Neuron (in vitro differentiated cells): ENCODE results near the gene MRPS18A.

Experiments used
- H2AFZ ChIP-seq: one replicate; pipeline ENCODE4 v1.6.1; 2013; ENCODE audit warnings: low read depth, mild to moderate bottlenecking, inconsistent platforms, low read length, moderate library complexity
- H3K27me3 ChIP-seq: one replicate; pipeline ENCODE4 v1.6.1; 2013; ENCODE audit warnings: low read length; ENCODE audit not compliant: insufficient read depth
- H3K36me3 ChIP-seq: one replicate; pipeline ENCODE4 v1.6.1; 2013; ENCODE audit warnings: low read length; ENCODE audit not compliant: insufficient read depth
- H3K4me1 ChIP-seq: one replicate; pipeline ENCODE4 v1.6.1; 2013; ENCODE audit warnings: low read length; ENCODE audit not compliant: insufficient read depth
- H3K4me3 ChIP-seq: 2 replicates; pipeline ENCODE4 v1.5.1; 2013; ENCODE audit warnings: mild to moderate bottlenecking, low read length, moderate library complexity
- H3K9me3 ChIP-seq: one replicate; pipeline ENCODE4 v1.6.1; 2013; ENCODE audit warnings: low read length

Gene MRPS18A

DNA sequence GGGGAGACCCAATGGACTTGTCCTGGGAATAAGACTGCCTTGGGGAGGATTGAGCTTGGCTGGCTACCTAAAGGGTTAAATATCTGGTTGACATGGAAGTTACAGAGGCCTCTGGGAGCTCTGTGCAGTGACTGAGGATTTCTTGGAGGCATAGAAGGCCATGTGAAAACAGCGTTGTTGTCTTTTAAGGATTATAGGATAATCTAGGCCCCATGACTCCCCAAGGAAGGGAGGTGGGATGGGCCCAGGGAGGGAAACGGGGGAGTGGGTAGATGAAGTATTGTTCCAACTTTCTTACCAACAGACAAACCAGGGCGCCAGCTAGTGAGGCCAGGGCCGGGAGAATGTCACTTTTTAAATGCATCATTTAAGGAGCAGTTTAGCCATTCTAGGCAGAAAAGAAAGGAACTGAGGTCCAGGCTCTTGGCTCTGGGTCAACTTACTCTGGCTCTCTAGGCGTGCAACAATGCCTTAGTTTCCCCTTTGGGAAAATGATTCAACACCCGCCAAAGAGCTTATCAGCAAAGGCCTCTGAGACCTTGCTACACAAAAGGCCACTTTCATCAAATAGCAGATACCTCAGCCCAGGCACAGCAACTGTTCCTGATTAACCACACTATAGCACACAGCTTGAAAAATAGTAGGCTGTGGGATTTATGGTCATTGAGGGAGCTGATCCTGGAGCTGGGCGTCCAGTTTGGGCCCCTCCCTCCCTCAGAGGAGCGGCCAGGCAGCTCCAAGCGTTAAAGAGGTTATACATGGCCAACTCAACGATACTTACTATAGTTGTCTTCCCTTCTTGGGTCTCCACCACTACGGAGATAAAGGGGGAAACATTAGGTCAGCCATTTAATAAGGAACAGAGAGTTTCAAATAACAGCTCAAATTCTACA, 7.0 kb downstream of the MRPS18A start:
- Histone ChIP-seq H3K4me1 (no peaks in the 10 kb centered on the region), H2AFZ (no peak overlapping the region), H3K9me3 (no peaks in the 10 kb centered on the region), H3K27me3 (no peaks in the 10 kb centered on the region), H3K4me3 (no peak overlapping the region), H3K36me3 (peaks cover 60% of the 10 kb centered on the region)

DNA sequence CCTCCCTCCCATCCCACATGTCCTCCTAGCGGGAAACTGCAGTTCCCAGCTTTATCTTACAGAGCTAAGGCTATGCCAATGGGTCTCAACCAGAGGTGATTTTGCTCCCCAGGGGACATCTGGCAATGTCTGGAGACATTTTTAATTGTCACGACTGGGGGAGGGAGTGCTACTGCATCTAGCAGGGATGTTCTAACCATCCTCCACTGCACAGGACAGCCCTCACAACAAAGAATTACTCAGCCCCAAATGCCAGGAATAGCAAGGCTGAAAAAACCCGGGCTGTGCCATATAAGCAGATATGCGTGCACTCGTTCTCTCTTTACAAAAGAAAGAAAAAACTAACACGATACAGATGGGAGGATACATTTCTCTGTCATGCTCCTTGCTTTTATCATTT, 8.5 kb downstream of the MRPS18A start:
- peaks cover 73% of the 10 kb centered on the region for H3K36me3 ChIP-seq
- H3K4me3 ChIP-seq = no peak overlapping the region

DNA sequence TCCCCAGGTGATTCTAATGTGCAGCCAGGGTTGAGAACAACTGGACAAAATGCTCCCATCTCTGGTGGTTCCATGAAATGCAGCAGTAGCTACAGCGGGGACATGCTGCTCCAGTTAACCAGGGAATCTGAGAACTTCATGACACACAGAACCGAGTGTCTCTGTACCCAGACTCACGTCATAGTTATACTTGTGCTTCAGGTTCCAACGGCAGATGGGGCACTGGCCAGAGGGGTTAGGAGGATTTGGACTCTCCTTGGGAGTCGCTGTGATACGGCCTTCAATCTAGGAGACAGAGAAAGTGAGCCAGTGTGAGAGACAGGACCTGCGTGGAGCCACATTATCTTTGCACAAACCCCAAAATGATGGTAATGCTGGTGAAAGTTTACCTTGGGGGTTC, 9.2 kb downstream of the MRPS18A start:
- H3K4me1 ChIP-seq = no peaks in the 10 kb centered on the region
- H3K36me3 ChIP-seq = peaks cover 76% of the 10 kb centered on the region
- H3K9me3 ChIP-seq = no peaks in the 10 kb centered on the region
- H3K4me3 ChIP-seq = no peak overlapping the region
- no peak overlapping the region for H2AFZ ChIP-seq
- H3K27me3 ChIP-seq = no peaks in the 10 kb centered on the region

More for the DNA sequence above, 8.5 kb downstream of the MRPS18A start:
- Histone ChIP-seq H2AFZ (no peak overlapping the region), H3K9me3 (no peaks in the 10 kb centered on the region), H3K4me1 (no peaks in the 10 kb centered on the region), H3K27me3 (no peaks in the 10 kb centered on the region)

DNA sequence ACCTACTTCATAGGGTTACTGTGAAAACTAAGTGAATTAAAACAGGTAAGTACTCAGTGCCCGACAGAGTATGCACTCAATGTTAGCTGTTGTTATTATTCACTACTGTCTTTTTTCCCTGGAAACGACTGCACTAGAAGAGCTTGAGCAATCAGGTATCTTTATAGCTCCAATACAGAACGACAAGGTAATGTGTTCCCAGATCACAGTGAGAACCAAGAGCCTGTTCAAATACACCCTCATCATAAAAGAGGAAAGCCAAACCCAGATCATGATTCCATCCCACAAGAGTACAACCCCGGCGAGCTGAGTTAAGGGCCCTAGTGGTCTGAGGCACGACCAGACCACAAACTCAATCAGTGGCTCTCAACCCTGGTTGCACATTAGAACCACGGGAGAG, 9.8 kb downstream of the MRPS18A start:
- Histone ChIP-seq H3K27me3 (no peaks in the 10 kb centered on the region), H2AFZ (no peak overlapping the region), H3K9me3 (no peaks in the 10 kb centered on the region), H3K36me3 (peaks cover 77% of the 10 kb centered on the region), H3K4me1 (no peaks in the 10 kb centered on the region), H3K4me3 (no peak overlapping the region)

DNA sequence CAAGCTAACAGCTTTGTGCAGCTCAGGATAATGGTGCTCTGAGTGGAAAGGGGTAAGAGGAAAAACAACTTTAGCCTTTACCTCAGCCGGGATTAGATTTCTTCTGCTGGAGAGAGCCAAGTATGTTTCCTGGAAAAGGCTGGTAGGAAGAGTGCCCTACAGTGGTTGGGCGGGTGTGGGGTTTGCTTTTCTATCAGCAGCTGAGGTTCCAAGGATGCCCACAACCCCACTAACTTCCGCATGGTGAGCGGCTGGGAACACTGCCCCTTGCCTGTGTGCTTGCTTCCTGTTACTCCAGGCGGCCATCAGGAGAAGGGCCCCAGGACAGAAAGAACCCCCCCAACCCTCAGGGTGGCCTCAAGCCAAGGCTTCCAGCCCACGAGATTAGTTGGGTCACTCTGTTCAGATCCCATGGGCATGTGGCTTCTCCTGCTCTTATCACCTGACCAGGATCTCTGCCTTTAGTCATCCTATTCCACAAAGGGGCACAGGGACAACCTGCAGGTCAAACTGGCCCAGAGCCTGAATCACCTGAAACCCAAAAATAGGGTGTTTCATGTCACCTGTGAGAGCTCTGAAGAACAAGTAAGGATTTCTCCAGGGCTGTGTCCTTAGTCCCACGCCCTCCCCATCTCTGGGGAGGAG, 10.5 kb downstream of the MRPS18A start:
- H3K27me3 ChIP-seq = no peaks in the 10 kb centered on the region
- H2AFZ ChIP-seq = no peak overlapping the region
- peaks cover 78% of the 10 kb centered on the region for H3K36me3 ChIP-seq
- H3K4me3 ChIP-seq = no peak overlapping the region
- no peaks in the 10 kb centered on the region for H3K9me3 ChIP-seq
- H3K4me1 ChIP-seq = no peaks in the 10 kb centered on the region

DNA sequence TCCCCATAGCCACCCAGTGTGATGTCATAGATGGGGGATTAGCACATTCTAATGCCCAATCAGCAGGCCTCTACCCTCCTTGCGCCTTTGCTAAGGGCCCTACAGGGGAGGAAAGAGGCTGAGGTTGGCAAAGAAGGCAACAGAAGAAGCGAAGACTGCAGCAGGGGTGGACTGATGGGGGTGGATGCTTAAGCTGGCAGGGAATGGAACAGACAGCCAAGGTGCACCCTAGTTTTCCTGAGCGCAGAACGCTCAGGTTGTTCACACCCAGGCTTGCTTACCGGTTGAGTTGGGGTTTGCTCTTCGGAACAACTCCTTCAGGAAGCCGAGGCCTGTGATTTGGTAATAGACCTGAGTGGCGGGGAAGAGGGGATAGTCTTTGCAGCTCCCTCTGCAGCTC, 12.7 kb downstream of the MRPS18A start:
- no peaks in the 10 kb centered on the region for H3K4me1 ChIP-seq
- H3K36me3 ChIP-seq = peaks cover 82% of the 10 kb centered on the region
- no peaks in the 10 kb centered on the region for H3K27me3 ChIP-seq
- no peaks in the 10 kb centered on the region for H3K9me3 ChIP-seq
- H3K4me3 ChIP-seq = no peak overlapping the region
- H2AFZ ChIP-seq = no peak overlapping the region

DNA sequence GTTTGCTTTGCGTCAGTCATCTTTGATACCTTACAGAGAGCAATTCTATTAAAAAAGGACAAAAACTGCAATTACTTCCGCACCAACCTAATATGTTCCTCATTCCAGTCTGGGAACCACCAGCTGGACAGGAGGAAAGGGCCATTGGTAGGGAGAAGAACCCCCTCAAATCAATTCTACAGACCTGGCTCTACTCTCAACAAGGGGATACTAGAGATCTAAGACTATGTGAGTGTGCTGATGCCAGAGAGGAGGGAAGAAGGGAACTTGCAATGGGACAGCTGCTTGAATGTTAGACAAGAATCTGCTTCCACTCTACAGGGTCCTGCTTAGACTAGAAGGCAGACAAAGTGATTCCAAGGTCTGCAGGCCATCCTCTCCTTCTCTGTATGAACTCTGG, 13.3 kb downstream of the MRPS18A start:
- Histone ChIP-seq H3K4me3 (no peak overlapping the region), H3K27me3 (no peaks in the 10 kb centered on the region), H3K4me1 (no peaks in the 10 kb centered on the region), H3K9me3 (no peaks in the 10 kb centered on the region), H2AFZ (no peak overlapping the region), H3K36me3 (peaks cover 79% of the 10 kb centered on the region)

DNA sequence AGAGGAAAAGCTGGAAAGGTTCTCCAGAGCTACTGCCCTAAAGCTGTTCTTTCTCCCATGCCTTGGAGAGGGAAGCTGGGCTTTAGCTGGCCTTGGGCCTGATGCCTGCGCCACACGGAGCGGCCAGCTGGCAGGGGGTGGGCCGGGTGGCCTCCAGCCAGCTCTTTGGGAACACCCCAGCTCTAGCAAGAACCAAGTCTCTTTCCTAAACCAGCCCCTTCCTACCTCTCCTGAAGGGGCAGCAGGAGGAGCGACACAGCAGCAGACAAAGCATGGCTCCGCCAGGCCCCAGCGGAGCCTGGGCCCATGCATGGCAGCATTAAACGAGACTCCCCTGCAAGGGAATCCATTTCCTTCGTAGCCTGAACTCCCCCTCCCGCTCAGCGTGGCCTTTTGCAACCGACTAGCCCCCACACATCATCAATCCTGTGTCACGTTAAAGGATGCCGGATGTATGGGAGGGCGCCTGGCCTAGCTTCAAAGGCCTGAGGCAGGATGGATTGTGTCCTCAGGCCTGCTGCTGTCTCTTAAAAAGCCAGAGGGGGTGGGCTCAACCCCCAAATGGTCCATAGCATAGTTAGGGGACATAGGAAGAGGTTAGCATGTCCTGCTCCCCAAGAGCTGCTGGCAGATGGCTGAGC, 14.0 kb downstream of the MRPS18A start:
- no peaks in the 10 kb centered on the region for H3K9me3 ChIP-seq
- no peak overlapping the region for H2AFZ ChIP-seq
- no peaks in the 10 kb centered on the region for H3K27me3 ChIP-seq
- no peaks in the 10 kb centered on the region for H3K4me1 ChIP-seq
- H3K4me3 ChIP-seq = no peak overlapping the region
- H3K36me3 ChIP-seq = peaks cover 73% of the 10 kb centered on the region

DNA sequence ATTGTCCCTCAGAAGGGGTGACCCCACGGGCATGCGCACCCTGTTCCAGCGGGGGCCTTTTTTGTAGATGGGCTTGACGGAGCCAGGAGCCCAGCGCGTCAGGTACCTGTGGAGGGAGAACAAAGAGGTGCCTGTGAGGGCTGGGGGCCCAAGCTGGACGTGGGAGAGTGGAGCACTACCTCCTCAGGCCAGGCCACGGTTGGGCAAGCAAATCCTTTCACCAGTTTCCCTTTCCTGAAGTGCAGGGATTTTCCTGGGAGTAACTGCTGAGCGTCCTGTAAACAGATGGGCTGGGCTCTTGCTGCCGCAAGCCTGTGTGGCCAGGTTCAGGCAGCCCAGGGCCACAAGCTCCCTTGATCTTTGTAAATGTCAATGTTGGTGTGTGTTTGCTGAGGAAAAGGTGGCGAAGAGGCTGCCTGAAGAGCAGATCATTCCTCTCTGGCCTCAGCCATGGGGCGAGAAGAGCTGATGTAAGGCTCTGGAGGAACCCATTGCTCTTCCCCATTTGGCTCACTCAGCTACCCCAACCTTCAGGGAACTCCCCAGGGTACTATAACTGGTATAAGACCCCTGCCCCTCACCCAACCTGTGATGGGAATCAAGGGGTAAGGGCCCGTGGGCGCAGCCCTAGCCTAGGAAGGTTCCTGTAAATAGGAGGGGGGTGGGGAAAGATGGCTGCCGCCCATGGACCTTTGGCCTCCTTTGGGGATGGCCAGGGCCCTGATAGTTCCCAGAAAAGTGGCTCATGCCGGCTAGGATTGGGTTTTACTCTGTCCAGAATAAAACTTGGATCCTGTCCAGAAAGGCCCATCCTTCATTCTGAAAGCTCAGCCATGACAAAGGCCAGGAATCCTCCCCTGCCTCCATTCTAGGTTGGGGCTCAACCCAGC, 15.5 kb downstream of the MRPS18A start:
- peaks cover 8% of the 10 kb centered on the region for H3K4me1 ChIP-seq

DNA sequence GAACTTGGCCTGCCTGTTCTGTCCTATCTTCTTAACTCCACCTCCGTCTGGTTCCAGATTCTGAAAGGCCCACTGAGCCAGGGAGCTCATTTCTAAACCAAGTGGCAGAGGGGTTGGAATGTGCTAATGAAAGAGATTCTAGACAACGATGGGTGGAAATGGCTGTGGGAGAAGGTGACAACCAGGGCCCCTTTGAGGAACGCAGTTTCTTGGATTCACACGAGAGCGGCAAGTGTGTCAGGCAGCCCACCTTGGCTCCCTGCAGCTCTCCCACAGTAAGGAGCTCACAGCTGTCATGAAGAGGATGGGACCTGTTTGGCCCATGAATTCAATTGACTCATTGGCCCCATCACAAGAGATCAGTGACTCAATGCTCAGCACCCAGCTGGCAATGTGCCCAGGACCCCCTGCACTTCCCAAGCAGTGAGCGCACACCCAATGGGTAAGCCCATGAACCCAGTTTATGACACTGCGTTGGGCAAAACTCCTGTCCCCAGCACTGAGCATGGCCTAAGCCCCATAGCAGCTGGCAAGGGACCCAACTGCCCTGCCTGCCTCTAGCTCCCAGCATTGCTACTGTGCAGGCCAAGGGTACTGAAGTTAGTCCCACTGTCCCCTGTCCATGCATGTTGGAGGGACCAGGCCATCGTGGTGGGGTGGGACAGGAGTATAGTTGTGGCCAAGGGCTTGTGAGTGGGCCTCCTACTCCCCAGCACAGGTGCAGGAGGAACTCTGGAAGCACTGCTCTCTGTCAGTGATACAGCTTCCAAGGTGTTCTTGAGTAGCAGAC, 16.4 kb downstream of the MRPS18A start:
- no peak overlapping the region for H3K4me3 ChIP-seq

More for the DNA sequence above, 15.5 kb downstream of the MRPS18A start:
- no peaks in the 10 kb centered on the region for H3K27me3 ChIP-seq
- H3K9me3 ChIP-seq = no peaks in the 10 kb centered on the region
- H2AFZ ChIP-seq = no peak overlapping the region
- H3K4me3 ChIP-seq = no peak overlapping the region
- peaks cover 57% of the 10 kb centered on the region for H3K36me3 ChIP-seq

DNA sequence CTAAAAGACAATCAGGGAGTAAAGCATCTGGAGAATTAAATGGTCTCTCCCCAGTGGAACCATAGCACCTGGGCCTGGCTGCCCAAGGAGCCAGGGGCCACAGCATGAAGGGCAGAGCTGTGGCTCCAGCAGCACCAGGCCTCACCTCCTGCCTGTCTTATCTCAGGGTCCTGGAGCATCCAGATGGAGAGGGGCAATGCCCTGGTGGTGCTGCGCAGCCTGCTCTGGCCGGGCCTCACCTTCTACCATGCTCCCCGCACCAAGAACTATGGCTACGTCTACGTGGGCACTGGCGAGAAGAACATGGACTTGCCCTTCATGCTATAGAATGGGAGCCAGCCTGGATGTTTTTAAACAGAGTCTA, 17.0 kb downstream of the MRPS18A start:
- H3K27me3 ChIP-seq = no peaks in the 10 kb centered on the region
- no peak overlapping the region for H3K4me3 ChIP-seq
- peaks cover 46% of the 10 kb centered on the region for H3K36me3 ChIP-seq
- H2AFZ ChIP-seq = no peak overlapping the region
- H3K4me1 ChIP-seq = peaks cover 9% of the 10 kb centered on the region
- H3K9me3 ChIP-seq = no peaks in the 10 kb centered on the region

More for the DNA sequence above, 16.4 kb downstream of the MRPS18A start:
- Histone ChIP-seq H3K27me3 (no peaks in the 10 kb centered on the region), H3K9me3 (no peaks in the 10 kb centered on the region), H3K36me3 (peaks cover 50% of the 10 kb centered on the region), H2AFZ (no peak overlapping the region), H3K4me1 (peaks cover 9% of the 10 kb centered on the region)
